ENCODE data around the gene MIPOL1.

MIPOL1 gene

GRCh38 chr14:37472906-37473305 lies 275.2 kb downstream of the MIPOL1 start:
- Histone ChIP-seq H3K27me3 (ENCODE audit: insufficient read depth, low read length, poor library complexity, severe bottlenecking) (no peaks in the 10 kb centered on the region), H3K4me1 (ENCODE audit: insufficient read depth, low read length, poor library complexity, severe bottlenecking) (no peaks in the 10 kb centered on the region), H3K4me3 (ENCODE audit: low read length, poor library complexity, severe bottlenecking) (no peak overlapping the region), H3K9me2 (replicated peaks; ENCODE audit: low read depth, low read length) (no peaks in the 10 kb centered on the region; the same call in 1 of the 2 replicates), H3K9me3 (ENCODE audit: insufficient read depth, low read depth, low read length) (no peaks in the 10 kb centered on the region), H3K4me2 (ENCODE audit: low read depth, low read length, poor library complexity, severe bottlenecking) (no peak overlapping the region), H3K9ac (ENCODE audit: low read depth, low read length, poor library complexity, severe bottlenecking) (no peak overlapping the region), H3K79me2 (ENCODE audit: insufficient read depth, low read length) (no peaks in the 10 kb centered on the region), H3K36me3 (ENCODE audit: insufficient read depth, low read length) (no peaks in the 10 kb centered on the region), H4K20me1 (ENCODE audit: insufficient read depth, low read length, poor library complexity, severe bottlenecking) (no peaks in the 10 kb centered on the region), H2AFZ (ENCODE audit: low read length) (no peak overlapping the region), H3F3A (ENCODE audit: low read depth) (no peaks in the 10 kb centered on the region)
- TF ChIP-seq, protein P1, sequence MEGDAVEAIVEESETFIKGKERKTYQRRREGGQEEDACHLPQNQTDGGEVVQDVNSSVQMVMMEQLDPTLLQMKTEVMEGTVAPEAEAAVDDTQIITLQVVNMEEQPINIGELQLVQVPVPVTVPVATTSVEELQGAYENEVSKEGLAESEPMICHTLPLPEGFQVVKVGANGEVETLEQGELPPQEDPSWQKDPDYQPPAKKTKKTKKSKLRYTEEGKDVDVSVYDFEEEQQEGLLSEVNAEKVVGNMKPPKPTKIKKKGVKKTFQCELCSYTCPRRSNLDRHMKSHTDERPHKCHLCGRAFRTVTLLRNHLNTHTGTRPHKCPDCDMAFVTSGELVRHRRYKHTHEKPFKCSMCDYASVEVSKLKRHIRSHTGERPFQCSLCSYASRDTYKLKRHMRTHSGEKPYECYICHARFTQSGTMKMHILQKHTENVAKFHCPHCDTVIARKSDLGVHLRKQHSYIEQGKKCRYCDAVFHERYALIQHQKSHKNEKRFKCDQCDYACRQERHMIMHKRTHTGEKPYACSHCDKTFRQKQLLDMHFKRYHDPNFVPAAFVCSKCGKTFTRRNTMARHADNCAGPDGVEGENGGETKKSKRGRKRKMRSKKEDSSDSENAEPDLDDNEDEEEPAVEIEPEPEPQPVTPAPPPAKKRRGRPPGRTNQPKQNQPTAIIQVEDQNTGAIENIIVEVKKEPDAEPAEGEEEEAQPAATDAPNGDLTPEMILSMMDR (conservative IDR thresholded peaks at IDR 0.05; ENCODE audit: low read length) = no peak
- TF ChIP-seq EZH2phosphoT487 (IDR thresholded peaks at IDR 0.05; ENCODE audit: borderline replicate concordance) = no peak

GRCh38 chr14:37474191-37474590 lies 276.5 kb downstream of the MIPOL1 start:
- Histone ChIP-seq H3K9me2 (replicated peaks; ENCODE audit: low read depth, low read length) (no peaks in the 10 kb centered on the region; the same call in 1 of the 2 replicates), H3K9me3 (ENCODE audit: insufficient read depth, low read depth, low read length) (no peaks in the 10 kb centered on the region), H3K27me3 (ENCODE audit: insufficient read depth, low read length, poor library complexity, severe bottlenecking) (no peaks in the 10 kb centered on the region), H3K4me1 (ENCODE audit: insufficient read depth, low read length, poor library complexity, severe bottlenecking) (no peaks in the 10 kb centered on the region), H2AFZ (ENCODE audit: low read length) (no peak overlapping the region), H3K4me2 (ENCODE audit: low read depth, low read length, poor library complexity, severe bottlenecking) (no peak overlapping the region), H3K9ac (ENCODE audit: low read depth, low read length, poor library complexity, severe bottlenecking) (no peak overlapping the region), H3K79me2 (ENCODE audit: insufficient read depth, low read length) (no peaks in the 10 kb centered on the region), H3K4me3 (ENCODE audit: low read length, poor library complexity, severe bottlenecking) (no peak overlapping the region), H3K36me3 (ENCODE audit: insufficient read depth, low read length) (no peaks in the 10 kb centered on the region), H4K20me1 (ENCODE audit: insufficient read depth, low read length, poor library complexity, severe bottlenecking) (no peaks in the 10 kb centered on the region), H3F3A (ENCODE audit: low read depth) (no peaks in the 10 kb centered on the region)
- TF ChIP-seq EZH2phosphoT487 (IDR thresholded peaks at IDR 0.05; ENCODE audit: borderline replicate concordance) = no peak
- TF ChIP-seq, protein P1 (conservative IDR thresholded peaks at IDR 0.05; ENCODE audit: low read length) = no peak

DNA sequence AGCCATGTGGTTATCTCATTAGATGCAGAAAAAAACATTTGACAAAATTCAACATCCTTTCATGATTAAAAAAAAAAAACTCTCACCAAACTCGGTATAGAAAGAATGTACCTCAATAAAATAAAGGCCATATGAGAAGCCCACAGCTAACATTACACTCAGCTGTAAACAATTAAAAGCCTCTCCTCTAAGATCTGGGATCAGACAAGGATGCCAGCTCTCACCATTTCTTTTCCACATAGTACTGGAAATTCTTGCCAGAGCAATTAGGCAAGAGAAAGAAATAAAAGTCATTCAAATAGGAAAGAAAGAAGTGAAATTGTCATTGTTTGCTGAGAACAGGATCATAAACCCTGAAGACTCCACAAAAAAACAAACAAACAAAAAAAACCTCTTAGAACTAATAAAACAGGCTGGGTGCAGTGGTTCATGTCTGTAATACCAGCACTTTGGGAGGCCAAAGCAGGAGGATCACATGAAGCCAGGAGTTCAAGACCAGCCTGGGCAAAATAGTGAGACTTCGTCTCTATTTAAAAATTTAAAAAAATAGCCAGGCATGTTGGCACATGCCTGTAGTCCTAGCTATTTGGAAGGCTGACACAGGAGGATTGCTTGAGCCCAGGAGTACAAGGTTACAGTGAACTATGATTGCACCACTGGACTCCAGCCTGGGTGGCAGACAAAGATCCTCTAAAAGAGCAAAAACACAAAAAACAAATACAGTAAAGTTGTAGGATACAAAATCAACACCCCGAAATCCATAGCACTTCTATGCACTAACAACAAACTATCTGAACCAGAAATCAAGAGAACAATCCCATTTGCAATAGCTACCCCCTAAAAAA lies 282.9 kb downstream of the MIPOL1 start:
- no peak overlapping the region for H3K4me2 ChIP-seq (ENCODE audit: low read depth, low read length, poor library complexity, severe bottlenecking)
- H3K9me3 ChIP-seq (ENCODE audit: insufficient read depth, low read depth, low read length) = no peaks in the 10 kb centered on the region
- H2AFZ ChIP-seq (ENCODE audit: low read length) = no peak overlapping the region
- no peaks in the 10 kb centered on the region for H4K20me1 ChIP-seq (ENCODE audit: insufficient read depth, low read length, poor library complexity, severe bottlenecking)
- TF ChIP-seq EZH2phosphoT487 (IDR thresholded peaks at IDR 0.05; ENCODE audit: borderline replicate concordance) = no peak
- TF ChIP-seq, protein P1 (conservative IDR thresholded peaks at IDR 0.05; ENCODE audit: low read length) = no peak
- H3K79me2 ChIP-seq (ENCODE audit: insufficient read depth, low read length) = no peaks in the 10 kb centered on the region
- H3K9ac ChIP-seq (ENCODE audit: low read depth, low read length, poor library complexity, severe bottlenecking) = no peak overlapping the region
- no peak overlapping the region for H3K4me3 ChIP-seq (ENCODE audit: low read length, poor library complexity, severe bottlenecking)
- no peaks in the 10 kb centered on the region for H3K36me3 ChIP-seq (ENCODE audit: insufficient read depth, low read length)
- no peaks in the 10 kb centered on the region for H3K27me3 ChIP-seq (ENCODE audit: insufficient read depth, low read length, poor library complexity, severe bottlenecking)
- H3K9me2 ChIP-seq (replicated peaks; ENCODE audit: low read depth, low read length) = no peaks in the 10 kb centered on the region
- H3K4me1 ChIP-seq (ENCODE audit: insufficient read depth, low read length, poor library complexity, severe bottlenecking) = no peaks in the 10 kb centered on the region
- H3F3A ChIP-seq (ENCODE audit: low read depth) = no peaks in the 10 kb centered on the region
